Neuronal stem cell (in vitro differentiated cells): ENCODE data around the gene TEX51.
A peak's percentile ranks its signal among the peaks of the same experiment; 100 is the strongest.

Experiments used
- DNase-seq: peaks from one replicate; pipeline ENCODE4 v3.0.0-alpha.2; 2013; ENCODE audit warnings: low spot score
- H2AFZ ChIP-seq: one replicate; pipeline ENCODE4 v1.6.1; 2013; ENCODE audit warnings: mild to moderate bottlenecking, low read length, inconsistent platforms
- H2AK5ac ChIP-seq: 2 replicates; pipeline ENCODE4 v1.6.1; 2013; ENCODE audit warnings: low read depth, mild to moderate bottlenecking, inconsistent platforms, low read length, moderate library complexity, mixed read lengths
- H2BK120ac ChIP-seq: 2 replicates; pipeline ENCODE4 v1.6.1; 2013; ENCODE audit warnings: low read depth, mild to moderate bottlenecking, inconsistent platforms, low read length, moderate library complexity, mixed read lengths
- H2BK12ac ChIP-seq: one replicate; pipeline ENCODE4 v1.6.1; 2013; ENCODE audit warnings: low read length, inconsistent platforms
- H2BK15ac ChIP-seq: 2 replicates; pipeline ENCODE4 v1.6.1; 2013; ENCODE audit warnings: mild to moderate bottlenecking, low read length, inconsistent platforms, mixed read lengths
- H2BK5ac ChIP-seq: one replicate; pipeline ENCODE4 v1.6.1; 2013; ENCODE audit warnings: inconsistent platforms, mild to moderate bottlenecking, low read length, moderate library complexity
- H3K14ac ChIP-seq: one replicate; pipeline ENCODE4 v1.6.1; 2013; ENCODE audit warnings: low read length, inconsistent platforms
- H3K18ac ChIP-seq: 2 replicates; pipeline ENCODE4 v1.6.1; 2013; ENCODE audit warnings: low read length, inconsistent platforms
- H3K23ac ChIP-seq: 2 replicates; pipeline ENCODE4 v1.6.1; 2013; ENCODE audit warnings: low read depth, mild to moderate bottlenecking, mixed read lengths, low read length, inconsistent platforms; ENCODE audit not compliant: poor library complexity
- H3K27ac ChIP-seq: replicated peaks from 3 replicates; pipeline ENCODE4 v1.5.1; 2013; ENCODE audit warnings: low read length, inconsistent platforms
- H3K27me3 ChIP-seq, 3 experiments: 2 replicates each; pipeline ENCODE4 v1.6.1; 2013; ENCODE audit warnings: low read length in 3 of 3, mild to moderate bottlenecking in 2 of 3, inconsistent platforms in 1 of 3, low read depth in 1 of 3, mixed read lengths in 1 of 3, moderate library complexity in 1 of 3; ENCODE audit not compliant: control insufficient read depth in 3 of 3, insufficient read depth in 3 of 3
- H3K36me3 ChIP-seq, 2 donors: replicated peaks in 1 of 2; 2 replicates each; pipeline ENCODE4 v1.6.1; 2013; ENCODE audit warnings: low read length in 2 of 2; ENCODE audit not compliant: control insufficient read depth in 2 of 2, insufficient read depth in 2 of 2
- H3K4ac ChIP-seq: 2 replicates; pipeline ENCODE4 v1.6.1; 2013; ENCODE audit warnings: inconsistent platforms, mild to moderate bottlenecking, low read length, moderate library complexity
- H3K4me1 ChIP-seq, 2 donors: 1 replicate in 1 of 2; 2 replicates in 1 of 2; pipeline ENCODE4 v1.6.1; 2013; ENCODE audit warnings: low read length in 2 of 2, low read depth in 1 of 2; ENCODE audit not compliant: control insufficient read depth in 2 of 2, insufficient read depth in 1 of 2
- H3K4me2 ChIP-seq: one replicate; pipeline ENCODE4 v1.6.1; 2013; ENCODE audit warnings: mild to moderate bottlenecking, low read length, inconsistent platforms; ENCODE audit not compliant: insufficient read depth, poor library complexity, severe bottlenecking
- H3K4me3 ChIP-seq, 2 donors: 2 replicates each; pipeline ENCODE4 v1.5.1; 2013; ENCODE audit warnings: low read length in 2 of 2, mild to moderate bottlenecking in 2 of 2, inconsistent platforms in 1 of 2, moderate library complexity in 1 of 2
- H3K79me1 ChIP-seq: one replicate; pipeline ENCODE4 v1.6.1; 2013; ENCODE audit warnings: low read depth, mild to moderate bottlenecking, inconsistent platforms, low read length, moderate library complexity
- H3K9ac ChIP-seq: one replicate; pipeline ENCODE4 v1.6.1; 2013; ENCODE audit warnings: mild to moderate bottlenecking, low read depth, low read length, inconsistent platforms; ENCODE audit not compliant: poor library complexity
- H3K9me3 ChIP-seq, 2 donors: replicated peaks in 1 of 2; 2 replicates each; pipeline versions ENCODE3 to v1.6.1; 2013; ENCODE audit warnings: low read length in 2 of 2, mild to moderate bottlenecking in 2 of 2, inconsistent platforms in 1 of 2, low read depth in 1 of 2, mixed read lengths in 1 of 2, moderate library complexity in 1 of 2; ENCODE audit not compliant: control insufficient read depth in 2 of 2, insufficient read depth in 1 of 2
- H4K8ac ChIP-seq: one replicate; pipeline ENCODE4 v1.6.1; 2013; ENCODE audit warnings: low read depth, mild to moderate bottlenecking, inconsistent platforms, low read length, moderate library complexity
- H4K91ac ChIP-seq: one replicate; pipeline ENCODE4 v1.6.1; 2013; ENCODE audit warnings: low read length, low read depth, mild to moderate bottlenecking, inconsistent platforms; ENCODE audit not compliant: poor library complexity
- WGBS, 2 donors: extraction: QIAGEN DNeasy Blood & Tissue Kit; methylation state at CpG; one replicate each; pipeline ENCODE4 v1.1.7; 2013; ENCODE audit warnings: missing lambda C conversion rate in 2 of 2, mixed read lengths in 1 of 2; ENCODE audit not compliant: insufficient read length in 2 of 2, insufficient replicate concordance in 1 of 2; ENCODE audit errors: extremely low coverage in 2 of 2; 5-methylcytosine and 5-hydroxymethylcytosine counted together

TEX51 gene

GRCh38 chr2:126882181-126882580 lies 16.5 kb upstream of the TEX51 start:
- Histone ChIP-seq H2AFZ (no peak overlapping the region), H4K91ac (no peak overlapping the region), H3K36me3 (peaks cover 0 to 2% of the 10 kb centered on the region in 2 donors), H2AK5ac (no peak overlapping the region), H3K4me3 (no peak overlapping the region), H3K4me2 (no peak overlapping the region), H3K79me1 (no peaks in the 10 kb centered on the region), H3K4ac (no peak overlapping the region), H2BK15ac (no peak overlapping the region), H2BK120ac (no peak overlapping the region), H3K18ac (peak overlapping the region; percentile 25), H2BK12ac (no peak overlapping the region), H3K27ac (no peak overlapping the region), H3K4me1 (peaks cover 6 to 9% of the 10 kb centered on the region in 2 donors), H3K14ac (no peak overlapping the region), H3K27me3 (no peaks in the 10 kb centered on the region), H4K8ac (no peak overlapping the region), H2BK5ac (no peak overlapping the region), H3K23ac (no peak overlapping the region), H3K9ac (no peak overlapping the region), H3K9me3 (peaks cover 0 to 11% of the 10 kb centered on the region in 2 donors)
- no peak for DNase-seq
- no CpG with 5 or more reads among the region's 2 CpGs for WGBS, 2 donors

- H3K79me1 ChIP-seq = no peaks in the 10 kb centered on the region
- H3K36me3 ChIP-seq = peaks cover 0 to 2% of the 10 kb centered on the region in 2 donors
These were observed 15.7 kb upstream of the TEX51 start for GRCh38 chr2:126882736-126883665.

GRCh38 chr2:126883666-126884040 lies 15.0 kb upstream of the TEX51 start:
- Histone ChIP-seq H3K4me1 (peaks cover 6 to 9% of the 10 kb centered on the region in 2 donors), H2BK120ac (no peak overlapping the region), H3K9ac (no peak overlapping the region), H2BK5ac (no peak overlapping the region), H3K9me3 (peaks cover 0 to 9% of the 10 kb centered on the region in 2 donors), H4K91ac (no peak overlapping the region), H2AK5ac (no peak overlapping the region), H3K4ac (no peak overlapping the region), H3K23ac (no peak overlapping the region), H2BK15ac (no peak overlapping the region), H4K8ac (peak overlapping the region; percentile 29), H3K27me3 (no peaks in the 10 kb centered on the region), H3K14ac (no peak overlapping the region), H2BK12ac (no peak overlapping the region), H3K4me3 (no peak overlapping the region), H3K27ac (no peak overlapping the region), H3K18ac (no peak overlapping the region), H2AFZ (no peak overlapping the region), H3K4me2 (no peak overlapping the region), H3K36me3 (peaks cover 0 to 2% of the 10 kb centered on the region in 2 donors), H3K79me1 (no peaks in the 10 kb centered on the region)
- no peak for DNase-seq
- no CpG with 5 or more reads among the region's 6 CpGs for WGBS, 2 donors

More at GRCh38 chr2:126882736-126883665, 15.7 kb upstream of the TEX51 start:
- H3K4me3 ChIP-seq = no peak overlapping the region
- H3K27ac ChIP-seq = no peak overlapping the region
- H3K18ac ChIP-seq = no peak overlapping the region
- H3K4ac ChIP-seq = no peak overlapping the region
- peak overlapping the region; percentile 29 for H4K8ac ChIP-seq
- peaks cover 6 to 9% of the 10 kb centered on the region in 2 donors for H3K4me1 ChIP-seq
- H2BK120ac ChIP-seq = no peak overlapping the region
- H2AK5ac ChIP-seq = no peak overlapping the region
- no peak overlapping the region for H4K91ac ChIP-seq
- H2BK5ac ChIP-seq = no peak overlapping the region
- no peak overlapping the region for H3K9ac ChIP-seq
- no peak overlapping the region for H2BK12ac ChIP-seq
- H2AFZ ChIP-seq = peak overlapping the region; percentile 60
- no peak overlapping the region for H3K23ac ChIP-seq
- H3K9me3 ChIP-seq = peaks cover 0 to 11% of the 10 kb centered on the region in 2 donors
- H3K14ac ChIP-seq = no peak overlapping the region
- no peak for DNase-seq
- H3K4me2 ChIP-seq = no peak overlapping the region
- H2BK15ac ChIP-seq = no peak overlapping the region
- no peaks in the 10 kb centered on the region for H3K27me3 ChIP-seq
- WGBS, 2 donors = no CpG with 5 or more reads among the region's 7 CpGs
